MV-4-11 (cell line): Measurements from ENCODE around the gene HELZ.
A peak's percentile ranks its signal among the peaks of the same experiment; 100 is the strongest.
"Not testable (repeated sequence)": the region's sequence is repeated elsewhere in the genome, so short reads cannot be mapped to it uniquely, and the experiment has no call there.

ENCODE experiments used
- DNase-seq: peaks from one replicate; lab custom pipeline; 2025; lab: John Stamatoyannopoulos, UW

HELZ gene

GRCh38 chr17:67265436-67266019 lies 20.5 kb upstream of the HELZ start:
- DNase-seq = no peak

DNA sequence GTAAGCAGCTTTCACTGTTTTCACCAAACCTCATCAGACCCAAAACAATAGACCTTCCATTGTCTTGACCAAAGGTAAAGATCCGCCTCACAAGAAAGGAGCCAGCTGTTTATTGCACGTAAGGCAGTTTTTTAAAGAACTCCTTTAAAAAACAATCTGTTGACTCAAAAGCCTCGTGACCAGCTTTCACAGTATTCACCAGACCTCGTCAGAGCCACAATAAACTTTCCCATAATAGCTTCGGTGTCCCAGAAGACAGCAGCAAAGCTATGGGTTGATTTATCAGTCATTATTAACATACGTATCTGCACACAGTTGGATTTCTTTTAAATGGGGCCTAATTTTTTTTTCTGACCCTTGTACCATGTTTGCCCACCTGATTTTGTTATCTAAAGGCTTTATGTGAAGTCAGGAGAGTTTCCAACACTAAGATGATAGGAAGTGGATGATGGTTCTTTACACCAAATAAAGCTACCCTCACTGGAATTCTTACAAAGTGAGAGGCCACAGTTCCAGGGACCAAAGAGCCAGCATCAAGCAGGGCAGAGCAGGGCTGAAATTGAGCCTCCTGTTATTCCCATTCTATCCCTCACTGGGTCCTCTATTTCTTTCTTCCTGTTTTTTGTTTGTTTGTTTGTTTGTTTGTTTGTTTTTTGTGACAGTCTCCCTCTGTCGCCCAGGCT lies 17.6 kb upstream of the HELZ start:
- no peak for DNase-seq

GRCh38 chr17:67260170-67260987 lies 15.4 kb upstream of the HELZ start:
- DNase-seq = peak; percentile 83

DNA sequence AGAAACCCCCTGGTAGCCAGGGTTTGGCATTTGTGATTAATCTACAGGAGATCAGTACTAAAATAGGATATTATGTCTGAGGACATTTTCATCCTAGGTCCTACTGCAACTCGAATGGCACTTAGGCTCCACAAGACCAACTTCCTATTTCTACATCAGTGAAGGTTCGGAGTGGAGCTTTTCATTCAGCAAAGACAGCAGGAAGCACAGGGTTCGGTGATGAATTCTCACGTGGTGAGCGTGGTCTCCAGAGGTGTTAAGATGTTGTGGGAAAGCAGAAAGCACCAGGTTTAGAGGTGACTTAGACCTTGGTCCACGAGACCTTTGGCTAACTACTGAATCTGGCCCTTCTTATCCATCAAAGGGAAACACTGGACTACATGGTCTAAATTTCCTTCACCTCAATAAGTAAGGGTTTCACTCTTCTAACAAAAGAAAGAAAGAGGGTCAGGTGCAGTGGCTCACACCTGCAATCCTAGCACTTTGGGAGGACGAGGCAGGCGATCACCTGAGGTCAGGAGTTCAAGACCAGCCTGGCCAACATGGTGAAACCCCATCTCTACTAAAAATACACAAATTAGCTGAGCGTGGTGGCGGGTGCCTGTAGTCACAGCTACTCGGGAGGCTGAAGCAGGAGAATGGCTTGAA lies 13.9 kb upstream of the HELZ start:
- peak; percentile 67 for DNase-seq

- no peak for DNase-seq
Measured at GRCh38 chr17:67256075-67256732, 11.2 kb upstream of the HELZ start.

- DNase-seq = no peak
Measured at GRCh38 chr17:67253384-67253783, 8.4 kb upstream of the HELZ start.

DNA sequence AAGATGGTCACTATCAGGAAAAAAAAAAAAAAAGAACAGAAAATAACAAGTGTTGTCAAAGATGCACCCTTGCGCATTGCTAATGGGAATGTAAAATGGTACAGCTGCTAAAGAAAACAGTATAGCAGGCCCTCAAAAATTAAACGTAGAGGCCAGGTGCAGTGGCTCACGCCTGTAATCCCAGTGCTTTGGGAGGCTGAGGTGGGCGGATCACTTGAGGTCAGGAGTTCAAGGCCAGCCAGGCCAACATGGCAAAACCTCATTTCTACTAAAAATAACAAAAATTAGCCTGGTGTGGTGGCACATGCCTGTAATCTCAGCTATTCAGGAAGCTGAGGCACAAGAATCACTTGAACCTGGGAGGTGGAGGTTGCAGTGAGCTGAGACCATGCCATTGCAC lies 6.6 kb upstream of the HELZ start:
- not testable (repeated sequence) for DNase-seq

- no peak for DNase-seq
Measured at GRCh38 chr17:67248291-67248690, 3.3 kb upstream of the HELZ start.

- DNase-seq = no peak
Measured at GRCh38 chr17:67247416-67247900, 2.5 kb upstream of the HELZ start.

DNA sequence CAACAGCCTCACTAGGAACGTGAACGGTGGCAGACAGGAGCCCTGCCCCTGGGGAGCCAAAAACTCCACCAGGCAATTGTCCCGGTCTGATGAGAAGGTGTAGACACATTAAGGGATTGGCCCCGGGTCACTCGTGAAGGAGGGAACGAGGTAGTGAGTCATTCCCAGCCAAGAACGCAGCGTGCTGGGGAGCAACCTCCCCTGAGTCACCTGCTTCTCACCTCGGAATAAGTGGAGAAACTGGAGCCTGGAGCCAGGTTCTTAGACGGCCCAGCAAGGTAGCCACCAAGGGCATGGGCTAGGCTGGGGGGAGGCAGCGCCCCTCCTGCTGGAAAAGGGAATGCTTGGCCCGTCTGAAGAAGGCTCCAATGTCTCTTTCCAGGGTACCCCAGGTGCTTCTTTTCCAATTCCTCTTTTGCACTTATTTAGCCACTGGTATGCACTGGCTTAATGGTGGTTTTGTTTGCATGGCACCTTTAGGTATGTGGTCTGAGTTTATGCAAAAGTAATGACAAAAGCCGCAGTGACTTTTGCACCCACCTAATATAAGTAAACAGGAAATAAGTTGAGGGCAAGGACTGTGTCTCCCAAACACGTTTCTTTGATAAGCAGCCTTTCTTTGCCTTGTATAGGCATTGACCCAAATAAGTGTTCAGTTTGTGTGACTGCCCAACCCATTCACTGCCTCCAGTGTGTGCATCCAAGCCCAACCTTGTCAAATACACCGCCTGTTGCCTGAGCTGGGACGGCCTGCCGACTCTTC lies 1.8 kb upstream of the HELZ start:
- DNase-seq = no peak

DNA sequence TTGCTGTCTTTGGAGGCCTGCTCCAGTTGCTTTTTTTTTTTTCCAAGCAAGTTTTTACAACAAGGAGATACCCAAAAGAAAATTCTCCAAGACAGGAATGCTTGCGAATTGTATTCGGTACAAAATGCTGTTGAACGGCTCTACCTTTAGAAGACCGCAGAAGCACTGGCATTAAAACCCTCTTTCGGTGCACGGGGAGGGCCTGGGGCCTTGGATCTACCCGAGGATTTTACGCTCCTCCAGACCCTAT lies 1.3 kb upstream of the HELZ start:
- no peak for DNase-seq

GRCh38 chr17:67245694-67246402 lies 852 bp upstream of the HELZ start:
- DNase-seq = no peak

DNA sequence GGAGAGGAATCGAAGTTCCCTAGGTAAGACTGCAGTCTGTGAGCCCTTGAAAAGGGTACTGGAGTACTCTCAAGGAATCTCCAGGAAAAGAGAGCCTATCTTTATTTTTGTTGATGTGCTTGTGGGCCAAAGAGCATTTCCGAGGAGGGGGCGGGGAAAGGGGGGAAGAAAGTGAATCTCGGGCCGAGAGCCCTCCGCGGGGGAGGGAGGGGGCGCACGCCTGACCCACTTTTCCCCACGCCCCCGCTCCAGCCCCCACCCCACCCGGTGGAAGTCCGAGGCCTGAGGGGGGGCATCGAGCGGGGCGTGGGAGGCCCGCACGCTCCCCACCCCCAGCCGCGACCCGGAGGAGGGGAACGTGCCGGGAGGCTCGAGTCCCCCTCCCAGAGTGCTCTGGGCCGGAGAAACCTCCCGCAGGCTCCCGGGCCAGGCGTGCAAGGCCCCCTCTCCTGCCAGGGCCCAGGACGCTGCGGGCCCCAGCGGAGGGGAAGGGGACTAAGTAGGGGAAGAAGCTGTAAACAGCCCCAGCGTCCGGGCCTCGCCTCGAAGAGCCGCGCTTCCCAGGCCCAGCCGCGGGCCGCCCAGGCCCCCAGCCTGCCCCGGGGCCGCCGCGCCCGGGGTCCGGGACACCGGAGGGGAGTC lies 444 bp downstream of the HELZ start:
- DNase-seq = no peak

DNA sequence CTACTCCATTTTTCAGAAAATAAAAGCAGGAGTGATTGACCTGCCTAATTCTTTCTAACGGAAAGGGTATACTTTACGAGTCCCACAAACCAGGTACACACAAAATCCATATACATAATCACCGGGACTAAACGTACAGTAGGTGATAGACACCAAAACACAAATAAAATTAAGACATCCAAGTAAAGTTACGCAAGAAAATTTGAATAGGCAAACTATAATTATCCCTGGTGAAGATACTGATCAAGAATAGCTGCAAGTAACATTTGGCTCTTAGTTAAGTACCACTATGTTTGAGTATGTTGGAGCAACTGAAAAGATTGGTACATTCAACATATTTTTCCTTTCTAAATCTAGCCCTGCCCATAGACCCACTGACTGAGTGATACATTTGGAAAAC lies 1.7 kb downstream of the HELZ start:
- DNase-seq = no peak

- no peak for DNase-seq
Measured at GRCh38 chr17:67241719-67242341, 3.2 kb downstream of the HELZ start.

GRCh38 chr17:67239597-67239996 lies 5.4 kb downstream of the HELZ start:
- no peak for DNase-seq

GRCh38 chr17:67238991-67239390 lies 6.0 kb downstream of the HELZ start:
- DNase-seq = no peak

- no peak for DNase-seq
Measured at GRCh38 chr17:67232441-67232840, 12.6 kb downstream of the HELZ start.

DNA sequence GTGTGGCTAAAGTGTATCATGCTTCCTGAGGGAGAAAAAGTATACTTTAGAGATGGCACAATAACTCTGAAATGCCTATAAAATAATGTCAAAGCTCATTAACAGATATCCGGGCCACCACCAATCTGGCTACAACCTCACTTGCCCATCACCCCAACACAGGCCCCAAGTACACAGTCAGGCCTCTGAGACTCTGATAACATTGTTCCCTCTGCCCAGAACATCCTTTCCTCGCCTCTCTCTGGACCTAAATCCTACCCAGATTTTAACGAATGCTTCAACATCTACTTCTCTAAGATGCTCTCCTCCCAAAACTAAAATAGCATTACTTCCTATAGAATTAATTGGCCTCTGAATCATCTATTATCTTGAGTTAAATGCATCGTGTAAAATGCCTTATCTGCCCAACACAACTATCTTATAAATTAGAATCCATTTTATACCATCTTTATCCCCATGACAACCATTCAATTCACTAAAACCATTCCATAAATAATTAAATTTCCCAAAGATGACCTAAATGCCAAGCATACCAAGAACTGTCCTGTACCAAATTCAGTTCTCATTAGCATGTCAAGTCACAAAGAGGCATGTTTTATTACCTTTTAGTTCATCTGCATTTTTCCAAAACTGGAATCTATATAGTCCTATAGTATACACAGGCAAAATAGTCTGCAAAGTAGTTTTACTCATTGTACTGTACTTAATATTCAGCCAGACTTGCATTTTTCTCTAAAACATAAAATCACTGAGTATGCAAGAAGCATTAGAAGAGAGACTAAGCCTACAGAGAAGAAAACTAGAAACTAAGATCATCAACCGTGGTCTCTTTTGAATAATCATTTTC lies 15.7 kb downstream of the HELZ start:
- DNase-seq = no peak
